H1 (cell line): ENCODE results near the gene FGF10. TPM values are rescaled to one million over a fixed set of nuclear protein-coding genes. Genes with fewer than 3 reads are reported as not detected.

ENCODE experiments used
- E2F6 ChIP-seq: IDR thresholded peaks from 2 replicates; pipeline ENCODE4 v1.6.1; 2012; ENCODE audit warnings: inconsistent platforms
- FOSL1 ChIP-seq: IDR thresholded peaks from 2 replicates; pipeline ENCODE4 v1.6.1; 2011; ENCODE audit warnings: mild to moderate bottlenecking, low read depth, low read length, moderate library complexity; ENCODE audit not compliant: insufficient read depth
- RXRA ChIP-seq: IDR thresholded peaks from 2 replicates; pipeline ENCODE4 v1.6.1; 2011; ENCODE audit warnings: low read depth, mild to moderate bottlenecking, low read length, moderate library complexity; ENCODE audit not compliant: insufficient read depth
- SP2 ChIP-seq: IDR thresholded peaks from 2 replicates; pipeline ENCODE4 v1.6.1; 2012; ENCODE audit warnings: mild to moderate bottlenecking, low read length, inconsistent platforms
- polyA plus RNA-seq, 7 experiments: library from polyadenylated mRNA; depleted of rRNA in 3 of 7; stranded (reverse) in 5 of 7; unstranded in 2 of 7; fragments of >200 nt in 5 of 7; fragments of 200-250 nt in 2 of 7; gene quantifications; 1 replicate in 5 of 7; 2 replicates in 1 of 7; 4 replicates in 1 of 7; pipeline versions ENCODE4 v1.2.1 to v1.2.3, GENCODE V29; 2011 to 2013; ENCODE audit warnings: missing spikeins in 2 of 7, mixed read lengths in 2 of 7
- total RNA-seq: library from RNA; stranded (reverse); fragmentation: NEBNext Ultra II Directional; extraction: Animal tissue kit (Norgen Biotek cat#: 25700); gene quantifications from 2 replicates; pipeline ENCODE4 v1.2.1, GENCODE V29; 2021
- TF ChIP-seq, protein P1 (sequence below), 3 experiments: IDR thresholded peaks; 1 replicate in 2 of 3; 2 replicates in 1 of 3; pipeline versions ENCODE4 v1.5.1 to v1.6.1; 2011; ENCODE audit warnings: low read length in 3 of 3, mild to moderate bottlenecking in 3 of 3, inconsistent platforms in 2 of 3, low read depth in 1 of 3, moderate library complexity in 1 of 3; ENCODE audit not compliant: insufficient read depth in 1 of 3; ENCODE audit errors: control extremely low read depth in 1 of 3

FGF10 gene
- total and polyA plus RNA-seq, 2 of the 8 experiments (the other 6 are each of a cell fraction or from before 2014, with no cell fraction given), result 0.06 to 0.54 TPM

GRCh38 chr5:44267909-44268308, 121.3 kb downstream of the FGF10 start (continued):
- TF ChIP-seq FOSL1 (no peak), E2F6 (no peak), SP2 (no peak), RXRA (no peak)
- TF ChIP-seq, protein P1, sequence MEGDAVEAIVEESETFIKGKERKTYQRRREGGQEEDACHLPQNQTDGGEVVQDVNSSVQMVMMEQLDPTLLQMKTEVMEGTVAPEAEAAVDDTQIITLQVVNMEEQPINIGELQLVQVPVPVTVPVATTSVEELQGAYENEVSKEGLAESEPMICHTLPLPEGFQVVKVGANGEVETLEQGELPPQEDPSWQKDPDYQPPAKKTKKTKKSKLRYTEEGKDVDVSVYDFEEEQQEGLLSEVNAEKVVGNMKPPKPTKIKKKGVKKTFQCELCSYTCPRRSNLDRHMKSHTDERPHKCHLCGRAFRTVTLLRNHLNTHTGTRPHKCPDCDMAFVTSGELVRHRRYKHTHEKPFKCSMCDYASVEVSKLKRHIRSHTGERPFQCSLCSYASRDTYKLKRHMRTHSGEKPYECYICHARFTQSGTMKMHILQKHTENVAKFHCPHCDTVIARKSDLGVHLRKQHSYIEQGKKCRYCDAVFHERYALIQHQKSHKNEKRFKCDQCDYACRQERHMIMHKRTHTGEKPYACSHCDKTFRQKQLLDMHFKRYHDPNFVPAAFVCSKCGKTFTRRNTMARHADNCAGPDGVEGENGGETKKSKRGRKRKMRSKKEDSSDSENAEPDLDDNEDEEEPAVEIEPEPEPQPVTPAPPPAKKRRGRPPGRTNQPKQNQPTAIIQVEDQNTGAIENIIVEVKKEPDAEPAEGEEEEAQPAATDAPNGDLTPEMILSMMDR (IDR thresholded peaks at IDR 0.05; ENCODE audit: control extremely low read depth in 1 of 3, insufficient read depth in 1 of 3, low read depth in 1 of 3, low read length in 3 of 3), result no peak
